GM19397 (cell line): ENCODE data around the gene CHRNB2.

Experiments
- ATAC-seq: cut with Tn5 transposase; IDR thresholded peaks from one replicate; pipeline ENCODE4 v1.9.1; 2021; ENCODE audit warnings: mild to moderate bottlenecking, moderate library complexity; ENCODE audit not compliant: unreplicated experiment

Gene CHRNB2

DNA sequence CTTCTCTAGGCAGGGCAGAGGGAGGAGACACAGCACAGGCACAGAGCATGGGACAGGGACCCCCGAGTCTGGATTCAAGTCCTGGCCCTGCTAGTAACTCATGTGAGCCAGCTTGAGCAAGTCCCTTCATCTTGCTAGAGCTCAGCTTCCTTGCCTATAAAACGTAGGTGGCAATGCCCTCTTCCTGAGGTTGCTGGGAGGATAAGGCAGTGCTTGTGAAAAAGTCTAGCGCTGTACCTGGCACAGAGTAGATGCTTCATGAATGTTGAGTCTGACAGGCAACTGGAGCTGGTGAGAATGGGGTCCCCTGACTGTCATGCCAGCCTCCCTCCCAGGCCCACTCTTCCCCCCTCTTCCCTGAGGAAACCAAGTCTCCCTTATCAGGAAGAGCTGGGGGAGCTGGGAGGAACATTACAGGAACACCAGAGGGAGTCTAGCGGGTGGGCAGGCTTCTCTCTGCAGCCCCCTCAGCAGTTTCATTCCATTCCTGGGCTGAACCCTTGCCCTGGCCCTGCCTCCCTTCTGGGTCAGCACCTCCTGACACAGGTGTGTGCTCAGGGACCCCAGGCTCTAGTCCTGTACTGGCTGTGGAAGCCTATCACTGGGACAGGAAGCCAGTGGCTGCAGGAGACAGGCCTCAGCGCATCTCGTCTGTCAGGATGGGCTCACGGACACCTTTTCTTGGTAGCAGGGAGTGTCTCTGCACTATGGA lies 9.9 kb downstream of the CHRNB2 start:
- no peak for ATAC-seq

DNA sequence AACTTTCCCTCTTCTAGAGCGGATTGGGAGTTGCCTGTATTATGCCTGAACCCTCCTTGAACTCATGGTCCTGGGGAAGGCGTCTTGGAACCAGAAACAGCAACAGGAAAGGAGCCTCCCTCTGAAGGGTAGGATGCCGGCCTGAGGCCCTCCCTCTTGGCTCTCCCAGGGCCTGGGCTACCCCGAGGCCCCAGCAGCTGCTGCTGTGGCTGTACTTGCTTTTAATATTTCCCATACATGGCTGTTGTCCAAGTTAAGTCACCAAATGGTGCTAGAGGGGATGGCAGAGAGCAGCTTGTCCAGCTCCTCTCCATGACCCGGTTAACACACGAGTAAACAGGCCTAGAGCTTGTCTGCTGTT lies 10.5 kb downstream of the CHRNB2 start:
- ATAC-seq = no peak

DNA sequence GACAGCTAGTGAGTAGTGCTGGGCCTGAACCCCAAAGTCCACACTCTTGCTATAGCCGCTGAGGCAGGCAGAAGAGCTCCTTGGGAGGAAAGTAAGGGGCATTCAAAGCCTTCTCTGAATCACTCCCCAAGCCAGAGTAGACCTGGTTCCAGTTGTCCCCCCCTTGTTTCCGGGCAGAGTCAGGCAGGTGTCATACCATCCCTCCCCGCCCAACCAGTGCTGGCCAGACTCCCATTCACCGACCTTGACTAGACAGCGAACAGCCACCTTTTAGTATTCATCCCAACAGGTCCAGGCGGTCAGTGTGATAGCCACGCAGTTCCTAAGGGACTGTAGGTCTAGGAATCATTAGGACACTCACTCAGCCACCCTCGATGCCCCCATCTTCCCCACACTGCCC lies 11.8 kb downstream of the CHRNB2 start:
- no peak for ATAC-seq

DNA sequence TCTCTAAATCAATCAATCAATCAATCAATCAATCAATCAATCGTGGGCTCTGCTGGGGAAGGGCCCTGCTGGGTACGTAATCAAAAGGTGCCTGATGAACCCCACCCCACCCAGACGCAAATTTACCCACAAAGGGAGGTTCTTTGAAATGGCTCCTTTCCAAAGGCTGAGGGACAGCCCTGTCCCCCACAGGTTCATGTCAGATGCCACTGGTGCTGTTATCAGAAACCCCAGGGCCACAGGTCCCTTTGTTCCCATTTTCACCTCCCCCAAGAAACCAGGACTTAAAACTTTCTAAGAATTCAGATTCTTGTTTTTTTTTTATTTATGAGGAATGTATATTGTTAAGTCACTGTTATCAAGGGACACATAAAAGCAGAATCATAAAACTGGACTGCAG lies 14.2 kb downstream of the CHRNB2 start:
- no peak for ATAC-seq

DNA sequence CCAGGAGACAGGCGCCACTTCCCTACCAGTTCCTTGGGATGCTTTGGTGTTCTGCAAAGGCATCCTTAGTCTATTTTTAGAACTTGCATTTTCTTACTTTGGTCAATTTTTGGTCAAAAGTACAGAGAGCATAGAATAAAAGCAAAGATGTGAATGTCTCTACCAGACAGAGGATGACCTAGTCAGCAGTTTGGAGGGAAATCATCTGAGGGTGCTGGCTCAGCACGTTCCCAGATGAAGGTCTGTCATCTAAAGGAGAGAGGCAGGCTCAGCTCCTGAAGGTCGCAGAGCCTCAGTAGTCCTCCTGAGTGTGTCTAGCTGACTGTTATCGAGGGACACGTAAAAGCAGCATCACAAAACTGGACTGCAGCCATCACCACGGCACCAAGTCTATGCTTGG lies 15.3 kb downstream of the CHRNB2 start:
- no peak for ATAC-seq

DNA sequence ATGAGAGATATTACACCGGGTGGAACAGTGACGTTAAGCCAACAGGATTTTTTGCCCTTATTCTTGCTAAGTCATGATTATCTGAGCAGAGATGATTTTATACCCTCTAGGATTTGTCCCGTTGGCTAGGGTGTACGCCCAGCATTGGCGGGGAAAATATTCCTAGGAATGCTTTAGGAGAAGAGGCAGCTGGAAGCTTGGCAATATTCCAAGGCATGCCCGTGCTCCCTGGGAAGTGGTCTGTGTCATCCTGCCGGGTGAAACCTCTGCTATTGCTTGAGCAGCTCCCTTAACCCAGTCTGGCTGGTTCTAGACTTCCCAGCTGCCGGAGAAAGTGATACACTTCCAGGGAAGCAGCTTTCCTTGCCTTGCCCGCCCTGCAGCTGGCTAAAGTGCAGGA lies 16.2 kb downstream of the CHRNB2 start:
- no peak for ATAC-seq

DNA sequence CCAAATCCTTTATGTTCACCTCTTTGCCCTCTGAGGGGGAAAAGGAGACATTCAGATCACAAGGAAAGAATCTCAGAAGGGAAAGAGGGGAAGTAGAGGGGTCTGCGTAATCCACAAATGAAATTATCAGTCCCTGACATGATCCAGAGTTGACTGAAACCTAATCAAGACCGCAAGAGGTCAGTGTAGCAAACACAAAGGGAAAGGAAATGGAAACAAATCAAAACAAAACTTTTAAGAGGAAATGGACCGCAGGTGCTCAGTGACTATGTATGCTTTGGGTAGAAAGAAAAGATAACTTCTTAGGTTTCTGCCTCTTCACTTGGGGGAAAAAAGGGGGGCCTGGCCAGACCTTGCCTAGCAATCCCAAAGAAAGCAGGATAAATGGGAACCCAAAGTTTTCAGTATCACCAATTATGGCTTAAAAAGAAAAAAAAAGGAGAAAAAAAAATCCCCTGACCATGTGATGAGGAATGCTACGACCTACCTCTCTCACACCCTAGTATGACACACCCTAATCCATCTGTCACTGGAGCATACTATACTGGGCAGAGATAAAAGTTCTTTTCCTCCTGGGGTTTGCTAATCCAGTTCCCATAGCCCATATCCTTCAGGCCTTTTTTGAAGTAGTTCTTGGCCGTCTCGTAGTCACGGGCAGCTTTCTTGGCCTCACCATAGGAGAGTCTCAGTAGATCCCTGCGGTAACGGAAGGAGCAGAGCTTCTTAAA lies 16.9 kb downstream of the CHRNB2 start:
- no peak for ATAC-seq

DNA sequence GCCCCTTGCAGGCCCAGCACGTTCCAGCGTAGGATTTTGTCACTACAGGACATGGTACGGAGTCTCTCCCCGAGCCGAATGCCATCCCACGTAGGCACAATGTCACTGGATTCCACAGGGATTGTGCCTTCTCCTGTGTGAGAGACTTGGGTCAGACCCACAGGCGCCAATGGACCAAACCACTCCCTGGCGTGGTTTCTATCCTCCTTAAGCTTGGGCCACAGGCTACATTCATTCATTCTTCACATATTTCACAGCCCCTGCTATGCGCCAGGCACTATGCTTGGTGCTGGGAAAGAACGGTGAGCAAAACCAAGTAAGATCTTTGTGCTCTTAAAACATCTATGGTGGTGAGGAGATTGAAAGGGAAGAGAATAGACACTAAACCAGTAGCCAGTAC lies 18.7 kb downstream of the CHRNB2 start:
- ATAC-seq = no peak

DNA sequence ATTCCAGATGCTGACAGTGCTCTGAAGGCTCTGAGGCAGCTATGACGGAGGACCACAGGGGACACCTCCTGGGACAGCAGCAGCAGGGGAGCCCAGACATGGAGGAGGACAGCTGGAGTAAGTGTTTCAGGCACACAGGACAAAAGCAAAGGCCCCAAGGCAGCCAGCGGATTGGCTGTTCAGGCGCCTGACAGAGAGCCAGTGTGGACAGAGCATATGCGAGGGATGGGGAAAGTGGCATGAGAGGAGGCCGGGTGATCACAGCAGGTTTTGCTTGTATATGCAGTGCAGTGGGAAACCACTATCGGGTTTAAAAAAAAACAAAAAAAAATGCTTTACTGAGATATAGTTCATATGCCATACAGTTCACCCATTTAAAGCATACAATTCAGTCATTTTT lies 19.1 kb downstream of the CHRNB2 start:
- no peak for ATAC-seq

DNA sequence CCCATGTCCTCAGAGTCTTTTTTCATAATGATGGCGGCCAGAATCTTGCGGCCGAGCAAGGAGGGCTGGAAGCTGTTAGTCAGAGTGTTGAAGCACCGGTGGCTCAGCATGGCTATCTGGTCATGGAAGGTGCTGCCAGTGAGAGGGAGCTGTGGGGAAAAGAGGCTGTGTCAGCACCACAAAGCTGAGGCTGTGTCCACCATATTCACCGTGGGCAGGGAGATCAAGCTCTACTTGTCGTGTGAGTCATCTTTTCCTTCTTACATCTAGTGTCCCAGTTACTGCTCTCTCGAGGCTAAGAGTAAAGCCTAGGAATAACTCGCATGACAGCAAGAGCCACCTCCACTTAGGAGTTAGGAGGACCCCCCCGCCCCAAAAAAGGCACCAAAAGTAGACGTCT lies 22.2 kb downstream of the CHRNB2 start:
- ATAC-seq = no peak

DNA sequence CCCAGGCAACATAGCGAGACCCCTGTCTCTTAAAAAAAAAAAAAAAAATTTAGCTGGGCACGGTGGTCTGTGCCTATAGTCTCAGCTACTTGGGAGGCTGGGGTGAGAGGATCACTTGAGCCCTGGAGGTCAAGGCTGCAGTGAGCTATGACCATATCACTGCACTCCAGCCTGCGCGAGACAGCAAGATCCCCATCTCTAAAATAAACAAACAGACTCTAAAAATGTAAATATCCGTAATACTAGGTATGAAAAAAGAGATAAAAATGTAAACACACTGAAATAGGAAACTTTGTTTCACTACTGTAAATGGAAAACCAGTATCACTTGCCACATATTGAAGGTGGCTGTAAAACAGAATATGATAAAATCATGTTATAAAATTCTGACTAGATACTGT lies 23.2 kb downstream of the CHRNB2 start:
- no peak for ATAC-seq

DNA sequence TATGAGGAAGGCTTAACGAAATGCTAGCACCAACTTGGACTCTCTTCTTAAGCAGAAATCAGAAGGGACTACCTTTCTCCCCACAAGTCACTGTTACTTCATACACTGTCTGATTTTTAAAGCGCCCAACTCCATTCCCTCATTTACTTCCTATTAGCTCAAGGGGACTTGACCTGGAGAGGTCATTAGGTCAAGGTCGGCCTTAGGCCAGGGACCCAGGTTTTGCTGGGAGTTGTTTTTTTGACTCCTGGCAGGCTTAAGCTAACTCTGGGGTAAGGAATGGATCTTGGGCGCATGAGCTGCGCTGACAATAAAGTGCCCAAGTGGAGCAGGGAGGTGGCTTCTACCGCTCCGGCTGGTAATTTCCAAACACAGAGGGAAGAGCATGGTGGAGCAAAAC lies 23.6 kb downstream of the CHRNB2 start:
- ATAC-seq = no peak

DNA sequence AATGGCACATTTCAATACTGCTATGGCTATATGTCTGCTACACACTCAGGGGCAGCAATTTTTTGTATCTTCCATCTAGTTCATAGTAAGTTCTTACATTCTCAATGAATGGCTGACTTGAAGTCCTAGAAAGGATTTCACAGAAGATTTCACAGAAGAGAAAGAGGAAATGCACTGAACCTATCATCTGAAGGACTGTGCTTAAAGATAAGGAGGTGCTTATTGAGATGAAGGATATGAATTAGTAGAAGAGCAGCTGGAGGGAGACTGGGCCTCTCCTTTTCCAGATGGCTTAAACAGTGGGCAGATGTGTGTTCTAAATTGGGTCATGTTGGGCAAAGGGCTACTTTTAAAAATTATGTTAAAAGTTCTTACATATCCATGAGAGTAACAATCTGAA lies 25.8 kb downstream of the CHRNB2 start:
- ATAC-seq = no peak

DNA sequence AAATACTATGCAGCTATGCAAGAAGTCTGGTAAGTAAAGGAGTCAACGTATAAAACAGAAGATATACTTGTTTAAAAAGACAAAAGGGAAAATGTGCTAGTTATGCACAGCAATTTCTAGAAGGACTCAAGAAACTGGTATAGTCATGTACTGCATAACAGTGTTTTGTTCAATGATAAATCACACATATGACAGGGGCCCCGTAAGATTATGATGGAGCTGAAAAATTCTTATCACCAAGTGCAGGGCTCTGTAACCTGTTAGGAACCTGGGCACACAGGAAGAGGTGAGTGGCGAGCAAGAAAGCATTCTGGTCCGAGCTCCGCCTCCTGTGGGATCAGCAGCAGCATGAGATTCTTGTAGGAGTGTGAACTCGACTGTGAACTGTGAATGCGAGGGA lies 27.2 kb downstream of the CHRNB2 start:
- ATAC-seq = no peak

DNA sequence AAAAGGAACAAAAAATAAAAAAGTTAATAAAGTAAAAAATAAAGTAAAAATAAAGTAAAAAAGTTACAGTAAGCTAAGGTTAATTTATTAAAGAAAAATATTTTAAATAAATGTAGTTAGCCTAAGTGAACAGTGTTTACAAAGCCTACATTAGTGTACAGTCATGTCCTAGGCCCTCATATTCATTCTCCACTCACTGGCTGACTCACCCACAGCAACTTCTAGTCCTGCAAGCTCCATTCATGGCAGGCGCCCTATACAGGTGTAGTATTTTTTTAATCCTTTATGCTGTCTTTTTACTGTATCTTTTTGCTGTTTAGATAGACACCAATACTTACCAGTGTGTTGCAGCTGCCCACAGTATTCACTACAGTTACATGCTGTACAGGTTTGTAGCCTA lies 28.0 kb downstream of the CHRNB2 start:
- ATAC-seq = no peak

DNA sequence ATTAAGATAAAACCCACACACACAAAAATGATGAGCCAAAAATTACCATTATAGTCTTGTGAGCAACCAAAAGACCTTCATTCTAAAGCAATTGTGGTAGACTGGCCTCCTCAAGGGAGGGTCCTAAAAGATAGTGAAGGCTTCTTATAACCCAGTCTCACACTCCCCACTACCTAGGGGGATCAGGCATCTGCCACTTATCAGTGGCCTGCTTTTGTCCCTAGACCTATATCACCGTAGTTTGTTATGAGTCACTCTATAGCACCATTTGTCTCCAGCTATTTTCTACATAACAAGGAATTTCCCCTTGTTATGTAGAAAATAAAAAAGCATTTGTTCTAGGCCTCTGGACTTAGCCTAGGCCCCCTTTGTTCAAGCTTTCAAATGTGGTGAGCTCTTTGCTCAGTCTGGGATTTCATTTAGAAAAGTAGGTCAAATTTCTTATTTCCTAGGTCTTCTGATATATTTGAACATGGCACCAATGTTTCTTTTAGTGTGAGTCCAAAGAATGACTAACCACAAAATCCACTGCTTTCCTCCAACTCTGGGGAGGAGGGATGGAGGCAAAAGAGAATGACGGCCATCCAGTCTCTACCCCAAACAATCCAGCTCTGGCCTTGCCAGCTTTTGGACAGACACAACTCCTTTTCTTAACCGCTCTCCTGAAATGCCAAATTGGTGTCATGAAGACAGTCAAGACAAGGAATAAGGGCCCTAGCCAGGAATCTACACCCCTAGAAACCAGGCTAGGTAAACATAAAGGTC lies 31.5 kb downstream of the CHRNB2 start:
- no peak for ATAC-seq

DNA sequence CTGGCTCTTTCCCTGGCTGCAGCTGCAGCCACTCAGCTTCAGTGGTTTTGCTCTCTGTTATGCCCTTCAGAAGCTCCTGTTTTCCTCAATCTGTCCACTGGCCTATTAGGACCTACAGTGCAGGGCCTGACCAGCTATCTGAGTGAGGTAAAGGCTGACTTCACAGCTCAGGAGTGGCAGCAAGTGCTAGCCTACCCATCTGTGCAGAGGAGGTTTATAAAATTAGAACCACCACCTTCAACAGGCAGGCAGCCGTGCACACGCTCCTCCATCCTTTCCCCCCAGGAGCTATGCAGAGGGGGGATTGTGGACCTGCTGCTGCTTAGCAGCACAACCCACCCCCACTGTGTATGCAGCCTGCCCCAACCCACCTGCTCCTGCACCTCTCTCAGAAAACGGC lies 32.1 kb downstream of the CHRNB2 start:
- ATAC-seq = no peak

DNA sequence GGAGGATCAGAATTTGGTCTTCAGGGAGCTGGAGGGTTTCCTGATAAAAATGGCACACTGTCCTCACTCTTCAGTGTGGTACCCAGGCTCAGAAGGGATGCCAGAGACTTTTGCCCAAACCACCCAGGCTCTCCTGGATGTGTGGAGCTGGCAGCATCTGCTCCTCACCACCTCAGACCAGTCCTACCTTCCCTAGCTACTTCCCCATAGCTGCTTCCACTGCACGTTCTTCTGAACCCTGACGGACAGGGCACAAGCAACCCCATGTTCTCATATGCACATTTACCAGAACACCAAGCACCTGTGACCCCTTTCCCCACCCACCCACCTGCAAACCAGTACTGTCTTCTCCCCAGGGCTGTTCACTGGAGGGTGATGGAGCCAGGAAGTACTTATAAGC lies 35.7 kb downstream of the CHRNB2 start:
- ATAC-seq = no peak

DNA sequence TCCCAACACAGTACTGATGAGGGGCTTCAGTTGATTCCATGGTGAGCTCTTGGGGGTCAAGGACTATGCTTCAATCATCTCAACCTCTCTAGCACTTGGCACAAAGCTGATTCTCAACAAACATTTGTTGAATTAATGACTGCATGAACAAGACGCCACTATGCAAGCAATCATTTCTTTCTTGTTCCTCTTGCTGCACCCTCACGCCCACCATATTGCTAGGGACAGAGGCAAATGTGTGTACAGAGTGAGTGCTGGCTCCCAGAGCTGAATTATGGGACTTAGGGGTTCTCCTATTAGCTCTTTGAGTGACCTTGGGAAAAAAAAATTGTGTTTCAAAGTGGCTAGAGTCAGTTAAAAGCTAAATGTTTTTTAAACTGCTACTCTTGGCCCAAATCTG lies 38.0 kb downstream of the CHRNB2 start:
- no peak for ATAC-seq

DNA sequence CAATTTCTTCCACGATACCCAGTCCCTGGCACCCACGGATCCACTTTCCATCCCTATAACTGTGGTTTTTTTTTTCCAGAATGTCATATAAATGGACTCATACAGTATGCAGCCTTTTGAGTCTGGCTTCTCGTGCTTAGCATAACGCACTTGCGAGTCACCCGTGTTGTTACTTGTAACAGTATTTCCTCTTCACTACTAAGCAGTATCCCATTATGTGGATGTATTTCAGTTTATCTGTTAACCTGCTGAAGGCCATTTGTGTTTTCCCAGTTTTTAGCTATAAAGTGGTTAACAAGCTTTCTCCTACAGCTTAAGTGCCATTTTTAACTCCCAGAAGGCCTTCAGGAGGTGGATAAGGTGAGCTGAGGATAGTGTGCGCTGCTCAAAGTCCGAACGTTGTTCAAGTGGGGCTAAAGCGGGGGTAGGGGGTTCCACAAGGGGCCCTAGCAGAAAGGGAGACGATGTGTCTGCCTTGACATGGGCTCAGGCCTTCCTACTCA lies 39.6 kb downstream of the CHRNB2 start:
- no peak for ATAC-seq

DNA sequence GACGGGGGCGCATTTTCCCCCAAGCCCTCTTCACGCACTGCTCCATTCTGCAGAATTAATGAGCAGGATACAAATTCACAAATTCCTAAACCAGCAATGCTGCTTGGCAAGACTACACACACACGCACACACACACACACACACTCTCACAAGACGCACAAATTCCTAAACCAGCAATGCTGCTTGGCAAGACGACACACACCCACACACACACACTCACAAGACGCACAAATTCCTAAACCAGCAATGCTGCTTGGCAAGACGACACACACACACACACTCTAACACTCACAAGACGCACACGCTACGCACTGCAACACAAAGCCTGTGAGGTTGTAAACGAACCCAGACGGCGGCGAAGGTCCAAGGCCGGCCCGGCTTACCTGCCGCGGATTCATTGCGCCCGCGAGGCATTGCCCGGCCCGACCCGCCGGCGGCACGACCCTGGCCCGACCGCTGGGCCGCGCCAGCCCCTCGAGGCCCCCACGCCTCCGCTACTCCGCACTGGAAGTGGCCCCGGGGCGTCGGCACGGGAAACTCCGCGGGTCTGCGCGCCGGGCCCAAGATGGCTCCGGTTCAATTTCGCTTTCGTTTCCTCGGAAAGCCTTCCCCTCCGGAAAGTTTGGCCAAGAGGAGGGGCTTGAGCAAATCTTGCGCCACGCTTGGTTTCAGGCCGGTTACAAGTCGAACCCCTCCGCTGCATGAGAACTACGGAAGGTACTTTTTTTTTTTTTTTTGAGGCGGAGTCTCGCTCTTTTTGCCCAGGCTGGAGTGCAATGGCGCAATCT lies 40.2 kb downstream of the CHRNB2 start, which contains the start of gene ADAR:
Gene ADAR, minus strand, starts transcription at position 578 of the 788 bp plus-strand sequence. Its CDS starts 180 bp downstream, at position 398.
- peak; percentile 67 for ATAC-seq
